GM18873 (cell line): ENCODE measurements around the gene MYL6.
A peak's percentile ranks its signal among the peaks of the same experiment; 100 is the strongest.
"Not testable (repeated sequence)": the region's sequence is repeated elsewhere in the genome, so short reads cannot be mapped to it uniquely, and the experiment has no call there.

Source experiments
- ATAC-seq: cut with Tn5 transposase; IDR thresholded peaks from one replicate; pipeline ENCODE4 v1.9.1; 2021; ENCODE audit warnings: mild to moderate bottlenecking, moderate library complexity, moderate number of reproducible peaks; ENCODE audit not compliant: unreplicated experiment, low FRiP score

Gene MYL6

GRCh38 chr12:56188778-56189098 lies 30.6 kb downstream of the MYL6 start:
- no peak for ATAC-seq

GRCh38 chr12:56189099-56189917 lies 31.1 kb downstream of the MYL6 start, which contains the start of gene SMARCC2:
TSS of gene SMARCC2 (minus strand) at chr12:56189483. CDS start at chr12:56189461, 22 bp downstream.
- peak; percentile 47 for ATAC-seq

- ATAC-seq, result no peak
Measured at GRCh38 chr12:56189918-56190694, 31.9 kb downstream of the MYL6 start.

GRCh38 chr12:56190695-56191155 lies 32.6 kb downstream of the MYL6 start:
- ATAC-seq, result no peak

GRCh38 chr12:56192582-56192981 lies 34.4 kb downstream of the MYL6 start:
- ATAC-seq, result no peak

- ATAC-seq, result no peak
Measured at GRCh38 chr12:56193025-56193578, 34.9 kb downstream of the MYL6 start.

- ATAC-seq, result not testable (repeated sequence)
Measured at GRCh38 chr12:56196818-56197550, 38.8 kb downstream of the MYL6 start.

GRCh38 chr12:56197921-56198635 lies 39.9 kb downstream of the MYL6 start:
- no peak for ATAC-seq

- no peak for ATAC-seq
Measured at GRCh38 chr12:56198836-56199235, 40.7 kb downstream of the MYL6 start.

GRCh38 chr12:56202366-56202765 lies 44.2 kb downstream of the MYL6 start:
- ATAC-seq, result no peak

- no peak for ATAC-seq
Measured at GRCh38 chr12:56202838-56203237, 44.7 kb downstream of the MYL6 start.

- ATAC-seq, result no peak
Measured at GRCh38 chr12:56204275-56204674, 46.1 kb downstream of the MYL6 start.

- ATAC-seq, result no peak
Measured at GRCh38 chr12:56205445-56205844, 47.3 kb downstream of the MYL6 start.

- ATAC-seq, result no peak
Measured at GRCh38 chr12:56206452-56207166, 48.5 kb downstream of the MYL6 start.

- ATAC-seq, result no peak
Measured at GRCh38 chr12:56208006-56208405, 49.8 kb downstream of the MYL6 start.
